GF-D8 (cell line): ENCODE results near the gene CROT.

Source experiments
- DNase-seq: peaks from one replicate; lab custom pipeline; 2025; lab: John Stamatoyannopoulos, UW

The CROT gene

GRCh38 chr7:87341441-87341840 is 4.0 kb upstream of the CROT start:
- DNase-seq, result no peak

GRCh38 chr7:87342231-87342630 is 3.2 kb upstream of the CROT start:
- DNase-seq, result no peak

GRCh38 chr7:87344446-87344845 is 1.0 kb upstream of the CROT start:
- DNase-seq, result no peak

GRCh38 chr7:87345962-87346371 is 503 bp downstream of the CROT start:
- no peak for DNase-seq

- no peak for DNase-seq
Observed at GRCh38 chr7:87347207-87347606, 1.7 kb downstream of the CROT start.

GRCh38 chr7:87347664-87348063 is 2.2 kb downstream of the CROT start:
- DNase-seq, result no peak

- DNase-seq, result no peak
Observed at GRCh38 chr7:87354749-87355148, 9.3 kb downstream of the CROT start.

- no peak for DNase-seq
Observed at GRCh38 chr7:87356448-87356847, 11.0 kb downstream of the CROT start.

- no peak for DNase-seq
Observed at GRCh38 chr7:87359366-87359765, 13.9 kb downstream of the CROT start.

- DNase-seq, result no peak
Observed at GRCh38 chr7:87361320-87361719, 15.9 kb downstream of the CROT start.

GRCh38 chr7:87363342-87363741 is 17.9 kb downstream of the CROT start:
- no peak for DNase-seq

GRCh38 chr7:87364246-87364645 is 18.8 kb downstream of the CROT start:
- no peak for DNase-seq

GRCh38 chr7:87369216-87369615 is 23.8 kb downstream of the CROT start:
- no peak for DNase-seq

- no peak for DNase-seq
Observed at GRCh38 chr7:87370660-87371180, 25.3 kb downstream of the CROT start.

- DNase-seq, result no peak
Observed at GRCh38 chr7:87375662-87376435, 30.4 kb downstream of the CROT start.

- no peak for DNase-seq
Observed at GRCh38 chr7:87380905-87381304, 35.4 kb downstream of the CROT start.

- no peak for DNase-seq
Observed at GRCh38 chr7:87391020-87391701, 45.7 kb downstream of the CROT start.

- no peak for DNase-seq
Observed at GRCh38 chr7:87395442-87396020, 50.1 kb downstream of the CROT start.

- DNase-seq, result no peak
Observed at GRCh38 chr7:87398446-87398845, 53.0 kb downstream of the CROT start.

GRCh38 chr7:87404674-87405073 is 59.2 kb downstream of the CROT start:
- no peak for DNase-seq

- no peak for DNase-seq
Observed at GRCh38 chr7:87411186-87411585, 65.7 kb downstream of the CROT start.

- no peak for DNase-seq
Observed at GRCh38 chr7:87413029-87413428, 67.6 kb downstream of the CROT start.
